Activated CD4-positive, CD25-positive, alpha-beta regulatory T cell treated with anti-CD3 and anti-CD28 coated beads, Interleukin-2, amount 50 U/mL, for 72 hours (primary cell): Measurements from ENCODE around the gene BOLA3.
"Not testable (repeated sequence)": the region's sequence is repeated elsewhere in the genome, so short reads cannot be mapped to it uniquely, and the experiment has no call there.

Source experiments
- DNase-seq: peaks from one replicate; pipeline ENCODE4 v3.0.0; 2021

Gene BOLA3

DNA sequence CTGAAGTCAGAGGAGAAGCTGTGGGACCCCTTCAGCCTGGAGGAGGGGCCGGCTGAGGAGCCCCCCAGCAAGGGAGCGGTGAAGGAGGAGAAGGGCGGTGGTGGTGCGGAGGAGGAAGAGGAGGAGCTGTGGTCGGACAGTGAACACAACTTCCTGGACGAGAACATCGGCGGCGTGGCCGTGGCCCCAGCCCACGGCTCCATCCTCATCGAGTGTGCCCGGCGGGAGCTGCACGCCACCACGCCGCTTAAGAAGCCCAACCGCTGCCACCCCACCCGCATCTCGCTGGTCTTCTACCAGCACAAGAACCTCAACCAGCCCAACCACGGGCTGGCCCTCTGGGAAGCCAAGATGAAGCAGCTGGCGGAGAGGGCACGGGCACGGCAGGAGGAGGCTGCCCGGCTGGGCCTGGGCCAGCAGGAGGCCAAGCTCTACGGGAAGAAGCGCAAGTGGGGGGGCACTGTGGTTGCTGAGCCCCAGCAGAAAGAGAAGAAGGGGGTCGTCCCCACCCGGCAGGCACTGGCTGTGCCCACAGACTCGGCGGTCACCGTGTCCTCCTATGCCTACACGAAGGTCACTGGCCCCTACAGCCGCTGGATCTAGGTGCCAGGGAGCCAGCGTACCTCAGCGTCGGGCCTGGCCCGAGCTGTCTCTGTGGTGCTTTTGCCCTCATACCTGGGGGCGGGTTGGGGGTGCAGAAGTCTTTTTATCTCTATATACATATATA lies 46.0 kb downstream of the BOLA3 start:
- DNase-seq = no peak

DNA sequence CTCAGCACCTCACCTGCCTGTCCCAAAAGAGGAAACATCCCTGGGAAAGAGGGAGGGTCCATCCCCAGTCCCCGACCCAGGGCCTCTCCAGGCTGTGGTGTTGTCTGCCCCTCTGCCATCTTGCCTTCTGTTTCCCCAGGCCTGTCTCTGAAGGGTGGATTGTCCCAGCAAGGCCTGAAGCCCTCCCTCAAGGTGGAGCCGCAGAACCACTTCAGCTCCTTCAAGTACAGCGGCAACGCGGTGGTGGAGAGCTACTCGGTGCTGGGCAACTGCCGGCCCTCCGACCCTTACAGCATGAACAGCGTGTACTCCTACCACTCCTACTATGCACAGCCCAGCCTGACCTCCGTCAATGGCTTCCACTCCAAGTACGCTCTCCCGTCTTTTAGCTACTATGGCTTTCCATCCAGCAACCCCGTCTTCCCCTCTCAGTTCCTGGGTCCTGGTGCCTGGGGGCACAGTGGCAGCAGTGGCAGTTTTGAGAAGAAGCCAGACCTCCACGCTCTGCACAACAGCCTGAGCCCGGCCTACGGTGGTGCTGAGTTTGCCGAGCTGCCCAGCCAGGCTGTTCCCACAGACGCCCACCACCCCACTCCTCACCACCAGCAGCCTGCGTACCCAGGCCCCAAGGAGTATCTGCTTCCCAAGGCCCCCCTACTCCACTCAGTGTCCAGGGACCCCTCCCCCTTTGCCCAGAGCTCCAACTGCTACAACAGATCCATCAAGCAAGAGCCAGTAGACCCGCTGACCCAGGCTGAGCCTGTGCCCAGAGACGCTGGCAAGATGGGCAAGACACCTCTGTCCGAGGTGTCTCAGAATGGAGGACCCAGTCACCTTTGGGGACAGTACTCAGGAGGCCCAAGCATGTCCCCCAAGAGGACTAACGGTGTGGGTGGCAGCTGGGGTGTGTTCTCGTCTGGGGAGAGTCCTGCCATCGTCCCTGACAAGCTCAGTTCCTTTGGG lies 47.2 kb downstream of the BOLA3 start:
- DNase-seq = no peak

- no peak for DNase-seq
These were observed 47.9 kb downstream of the BOLA3 start for GRCh38 chr2:74099835-74100234.

DNA sequence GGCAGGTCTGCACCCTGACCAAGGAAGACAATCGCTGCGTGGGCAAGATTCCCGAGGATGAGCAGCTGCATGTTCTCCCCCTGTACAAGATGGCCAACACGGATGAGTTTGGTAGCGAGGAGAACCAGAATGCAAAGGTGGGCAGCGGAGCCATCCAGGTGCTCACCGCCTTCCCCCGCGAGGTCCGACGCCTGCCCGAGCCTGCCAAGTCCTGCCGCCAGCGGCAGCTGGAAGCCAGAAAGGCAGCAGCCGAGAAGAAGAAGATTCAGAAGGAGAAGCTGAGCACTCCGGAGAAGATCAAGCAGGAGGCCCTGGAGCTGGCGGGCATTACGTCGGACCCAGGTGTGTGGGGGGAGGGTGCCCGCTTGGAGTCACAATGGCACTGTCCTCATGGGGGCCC lies 48.4 kb downstream of the BOLA3 start:
- no peak for DNase-seq

DNA sequence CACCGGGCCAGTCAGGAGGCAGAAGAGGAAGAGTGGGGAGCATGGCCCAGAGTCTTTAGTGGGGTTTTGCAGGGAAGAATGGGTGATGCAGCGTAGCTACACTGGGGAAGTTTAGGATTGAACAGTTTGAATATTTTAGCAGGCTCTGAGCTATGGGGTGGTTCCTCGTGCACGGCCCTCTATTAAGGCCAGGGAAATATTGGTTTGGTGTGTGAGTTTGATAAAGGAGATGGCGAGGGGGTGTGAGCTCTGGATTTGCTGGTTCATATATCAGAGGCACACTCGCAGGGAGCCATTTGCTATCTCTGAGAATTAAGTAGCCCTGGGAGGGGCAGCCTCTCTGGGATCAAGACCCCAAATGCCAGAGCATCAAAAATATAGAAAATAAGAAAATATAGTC lies 50.1 kb downstream of the BOLA3 start:
- no peak for DNase-seq

DNA sequence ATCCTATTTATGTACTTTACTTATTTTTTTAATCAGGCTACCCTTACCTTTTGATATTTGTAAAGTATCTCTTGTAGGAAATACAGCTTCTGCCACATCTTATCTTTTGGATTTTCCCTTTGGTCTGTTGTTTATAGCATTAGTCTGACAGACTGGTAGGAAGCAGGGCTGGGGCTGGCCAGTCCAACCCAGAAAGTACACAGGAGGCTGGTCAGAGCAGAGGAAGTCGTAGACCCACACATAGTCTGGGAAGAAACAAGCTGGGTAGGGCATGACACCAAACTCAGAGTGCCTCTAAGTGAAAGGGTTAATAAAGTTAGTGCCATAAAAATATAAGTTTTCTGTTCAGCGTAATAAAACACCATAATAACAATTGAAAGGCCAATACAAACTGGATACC lies 51.7 kb downstream of the BOLA3 start:
- no peak for DNase-seq

- no peak for DNase-seq
These were observed 52.1 kb downstream of the BOLA3 start for GRCh38 chr2:74095632-74096031.

- DNase-seq = no peak
These were observed 53.4 kb downstream of the BOLA3 start for GRCh38 chr2:74094291-74094690.

DNA sequence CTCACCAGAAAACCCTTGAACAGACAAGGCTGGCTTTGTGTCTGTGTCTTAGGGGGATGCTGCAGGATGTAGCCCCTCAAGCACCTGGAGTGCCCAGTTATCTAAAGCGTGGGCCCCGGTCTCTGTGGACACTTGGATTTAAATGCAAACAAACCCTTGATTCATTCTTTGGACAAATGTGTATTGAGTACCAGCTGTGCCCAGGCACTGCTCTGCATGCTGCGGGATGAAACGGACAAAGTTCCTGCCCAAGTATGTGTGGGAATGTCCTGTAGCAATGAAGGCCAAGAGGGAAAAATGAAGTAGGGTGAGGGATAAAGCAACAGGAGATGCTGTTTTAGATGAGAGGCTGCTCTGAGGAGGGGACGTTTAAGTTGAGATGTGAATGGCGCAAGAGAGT lies 53.9 kb downstream of the BOLA3 start:
- no peak for DNase-seq

DNA sequence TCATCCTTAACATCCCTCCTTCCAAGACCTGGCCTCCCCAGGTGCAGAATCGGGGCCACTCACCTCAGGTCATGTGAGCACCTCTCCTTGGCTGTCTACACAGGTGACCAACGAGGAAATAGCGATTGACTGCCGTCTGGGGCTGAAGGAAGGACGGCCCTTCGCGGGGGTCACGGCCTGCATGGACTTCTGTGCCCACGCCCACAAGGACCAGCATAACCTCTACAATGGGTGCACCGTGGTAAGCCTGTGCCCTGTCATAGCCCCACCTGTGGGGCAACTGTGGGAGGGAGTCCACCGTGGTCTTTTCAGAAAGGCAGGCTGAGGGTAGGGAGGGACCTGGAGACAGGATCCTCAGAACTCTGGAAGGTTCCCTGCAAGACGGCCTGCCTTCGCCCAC lies 54.3 kb downstream of the BOLA3 start:
- DNase-seq = no peak

DNA sequence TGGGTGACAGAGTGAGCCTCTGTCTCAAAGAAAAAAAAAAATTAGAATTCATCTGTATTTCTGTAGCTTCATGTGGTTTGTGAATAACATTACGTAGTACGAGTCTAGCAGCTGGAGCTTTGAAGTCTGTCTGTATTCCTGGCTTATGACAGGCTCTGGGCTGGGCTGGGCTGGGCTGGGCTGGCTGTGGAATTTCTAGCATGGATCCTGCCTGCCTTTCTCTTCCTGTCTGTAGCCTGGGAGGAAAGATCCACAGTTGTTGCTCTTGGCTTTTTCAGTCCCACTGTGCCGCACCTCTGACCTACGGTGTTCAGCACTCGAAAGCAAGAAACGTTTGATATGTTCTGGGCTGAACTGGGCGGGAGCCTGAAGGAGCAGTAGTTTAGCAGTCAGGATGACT lies 55.4 kb downstream of the BOLA3 start:
- no peak for DNase-seq

DNA sequence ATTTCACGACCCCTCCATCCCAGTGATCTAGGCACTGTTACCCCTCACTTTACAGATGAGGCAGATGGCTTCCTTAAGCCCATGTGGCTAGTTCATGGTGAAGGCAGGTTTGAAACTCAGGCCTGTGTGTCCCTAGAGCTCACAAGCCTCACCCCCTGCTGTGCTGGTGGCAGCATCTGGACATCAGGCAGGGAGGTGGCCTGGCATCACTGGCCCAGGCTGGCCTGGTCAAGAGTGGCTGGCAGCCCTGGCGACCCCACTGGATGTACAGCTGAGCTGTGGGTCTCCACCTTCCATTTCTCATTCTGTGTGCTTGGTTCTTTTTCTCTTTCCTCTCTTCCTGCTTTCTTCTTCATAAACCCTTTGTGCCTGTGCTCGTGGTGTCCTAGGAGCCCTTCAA lies 56.3 kb downstream of the BOLA3 start:
- no peak for DNase-seq

GRCh38 chr2:74089816-74090745 lies 57.6 kb downstream of the BOLA3 start:
- DNase-seq = no peak

DNA sequence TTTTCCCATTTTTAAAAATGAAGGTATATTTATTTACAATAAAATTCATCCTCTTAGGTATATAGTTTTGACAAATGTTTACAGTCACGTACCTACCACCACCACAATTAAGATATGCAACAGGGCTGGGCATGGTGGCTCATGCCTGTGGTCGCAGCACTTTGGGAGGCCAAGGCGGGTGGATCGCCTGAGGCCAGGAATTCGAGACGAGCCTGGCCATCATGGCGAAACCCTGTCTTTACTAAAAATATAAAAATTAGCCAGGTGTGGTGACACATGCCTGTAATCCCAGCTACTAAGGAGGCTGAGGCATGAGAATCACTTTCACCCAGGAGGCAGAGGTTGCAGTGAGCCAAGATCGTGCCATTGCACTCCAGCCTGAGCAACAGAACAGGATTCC lies 59.0 kb downstream of the BOLA3 start:
- not testable (repeated sequence) for DNase-seq

GRCh38 chr2:74087696-74088095 lies 60.0 kb downstream of the BOLA3 start:
- no peak for DNase-seq

DNA sequence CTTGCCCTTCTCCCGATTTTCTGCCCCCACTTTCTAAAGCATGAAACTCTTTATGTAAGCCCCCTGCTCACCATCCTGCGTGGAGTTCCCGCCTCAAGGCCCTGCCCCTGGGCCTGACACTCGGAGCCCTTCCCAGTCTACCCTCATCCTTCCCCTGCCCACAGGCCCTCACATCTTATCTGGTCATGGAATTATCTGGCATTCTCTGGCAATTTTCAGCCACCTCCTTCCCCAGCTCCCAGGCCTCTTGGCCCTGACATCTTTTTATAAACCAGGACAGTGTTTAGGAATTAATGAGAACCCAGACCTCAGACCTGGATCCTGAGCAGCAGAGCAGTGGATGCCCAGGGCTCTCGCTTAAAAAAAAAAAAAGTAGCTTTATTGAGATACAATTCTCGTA lies 61.7 kb downstream of the BOLA3 start:
- no peak for DNase-seq
